GM18498 (cell line): ENCODE data around the gene RAB11FIP3.
"Not testable (repeated sequence)": the region's sequence is repeated elsewhere in the genome, so short reads cannot be mapped to it uniquely, and the experiment has no call there.

ENCODE experiments used
- ATAC-seq: cut with Tn5 transposase; IDR thresholded peaks from one replicate; pipeline ENCODE4 v1.9.1; 2021; ENCODE audit warnings: mild to moderate bottlenecking, moderate library complexity; ENCODE audit not compliant: unreplicated experiment

Gene RAB11FIP3

GRCh38 chr16:492211-492875 is 66.9 kb downstream of the RAB11FIP3 start:
- no peak for ATAC-seq

- ATAC-seq: not testable (repeated sequence)
These were observed 69.2 kb downstream of the RAB11FIP3 start for GRCh38 chr16:494676-495075.

GRCh38 chr16:495127-495748 is 69.8 kb downstream of the RAB11FIP3 start:
- ATAC-seq: no peak

- no peak for ATAC-seq
These were observed 70.8 kb downstream of the RAB11FIP3 start for GRCh38 chr16:496097-496886.

GRCh38 chr16:497258-497657 is 71.8 kb downstream of the RAB11FIP3 start:
- no peak for ATAC-seq

- no peak for ATAC-seq
These were observed 74.5 kb downstream of the RAB11FIP3 start for GRCh38 chr16:499924-500323.

- ATAC-seq: no peak
These were observed 75.3 kb downstream of the RAB11FIP3 start for GRCh38 chr16:500709-501108.

GRCh38 chr16:502179-502943 is 76.9 kb downstream of the RAB11FIP3 start:
- no peak for ATAC-seq

GRCh38 chr16:503150-504071 is 78.0 kb downstream of the RAB11FIP3 start:
- ATAC-seq: no peak

GRCh38 chr16:505479-506245 is 80.2 kb downstream of the RAB11FIP3 start:
- no peak for ATAC-seq

- ATAC-seq: no peak
These were observed 80.7 kb downstream of the RAB11FIP3 start for GRCh38 chr16:506246-506546.

- ATAC-seq: not testable (repeated sequence)
These were observed 82.1 kb downstream of the RAB11FIP3 start for GRCh38 chr16:507527-507926.

GRCh38 chr16:507996-508395 is 82.5 kb downstream of the RAB11FIP3 start:
- no peak for ATAC-seq

GRCh38 chr16:508884-509736 is 83.7 kb downstream of the RAB11FIP3 start:
- ATAC-seq: no peak

- no peak for ATAC-seq
These were observed 84.8 kb downstream of the RAB11FIP3 start for GRCh38 chr16:510066-510825.

- no peak for ATAC-seq
These were observed 87.4 kb downstream of the RAB11FIP3 start for GRCh38 chr16:512802-513201.

GRCh38 chr16:513950-514349 is 88.5 kb downstream of the RAB11FIP3 start:
- ATAC-seq: no peak
